Measurements from ENCODE around the gene ODF4.

ODF4 gene

GRCh38 chr17:8380049-8380448 lies 40.4 kb downstream of the ODF4 start:
- ChIA-PET POLR2A (no interaction called here), CTCF (no interaction called here)
- TF ChIP-seq CTCF (IDR thresholded peaks at IDR 0.05; ENCODE audit: control extremely low read depth, extremely low read depth, low read depth, missing control alignments) = no peak
- DNase-seq (ENCODE audit: extremely low spot score) = no peak

DNA sequence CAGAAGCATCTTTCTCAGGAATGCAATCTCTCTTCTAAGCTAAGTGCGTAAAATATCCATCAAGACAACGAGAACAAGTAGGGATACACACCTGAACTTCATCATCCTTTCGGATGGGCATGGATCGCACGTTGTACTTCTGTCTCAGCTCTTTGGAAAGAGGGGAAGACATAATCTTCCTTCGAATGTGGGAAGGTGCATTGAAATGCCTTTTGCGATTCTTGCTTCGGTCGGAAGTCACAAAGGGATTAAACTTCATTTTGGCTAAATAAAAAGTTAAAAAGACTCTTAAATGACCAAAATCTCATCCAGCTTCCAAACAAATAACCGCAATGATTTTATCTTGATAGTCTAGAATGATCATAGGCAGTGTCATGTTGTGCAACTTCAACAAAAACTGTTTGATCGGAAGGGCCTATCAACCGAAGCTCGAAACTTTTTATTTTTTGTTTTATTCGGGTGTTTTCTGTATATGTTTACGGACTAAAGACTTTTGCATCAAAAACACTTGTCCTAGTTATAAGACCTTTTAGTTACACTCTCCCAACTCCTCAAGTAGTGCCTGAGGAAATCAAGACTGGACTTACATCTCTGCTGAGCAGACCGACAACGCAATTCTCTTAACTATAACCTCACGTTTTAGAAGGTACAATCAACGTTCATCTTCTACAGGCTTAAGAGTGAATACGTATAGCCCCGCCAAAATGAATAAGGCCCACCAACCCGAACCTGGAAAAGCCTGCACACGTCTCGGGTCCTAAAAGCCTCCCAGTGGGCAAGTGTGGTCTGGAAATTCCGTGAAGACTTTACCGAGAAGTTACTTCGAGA lies 42.6 kb downstream of the ODF4 start:
- POLR2A ChIA-PET = interaction anchor here (0.6 to 1.7 kb wide), 4 partner anchors 12 to 897 kb away, joined by 3 to 6 read pairs (median 4); no protein-coding TSS in a partner anchor
- no peak for DNase-seq (ENCODE audit: extremely low spot score)
- TF ChIP-seq CTCF (IDR thresholded peaks at IDR 0.05; ENCODE audit: control extremely low read depth, extremely low read depth, low read depth, missing control alignments) = no peak
- CTCF ChIA-PET = interaction anchor here (0.6 to 1.6 kb wide), 8 partner anchors 17 to 308 kb away, joined by 3 to 5 read pairs (median 4); partner anchors contain the start of gene SLC25A35

- no peak for TF ChIP-seq CTCF (IDR thresholded peaks at IDR 0.05; ENCODE audit: control extremely low read depth, extremely low read depth, low read depth, missing control alignments)
- ChIA-PET CTCF (interaction anchor here (0.8 to 1.6 kb wide), 5 partner anchors 21 to 308 kb away, joined by 3 to 5 read pairs (median 4); partner anchors contain the start of gene SLC25A35), POLR2A (interaction anchor here (1.7 kb wide), 1 partner anchor 12 kb away, joined by 4 read pairs; no protein-coding TSS in a partner anchor)
- DNase-seq (ENCODE audit: extremely low spot score) = no peak
Measured at GRCh38 chr17:8382880-8383142, 43.2 kb downstream of the ODF4 start.

GRCh38 chr17:8383143-8383822 lies 43.6 kb downstream of the ODF4 start, which contains the start of gene RPL26:
RPL26 (minus strand) TSS chr17:8383193; CDS start chr17:8382310, 883 bp downstream.
- TF ChIP-seq CTCF (IDR thresholded peaks at IDR 0.05; ENCODE audit: control extremely low read depth, extremely low read depth, low read depth, missing control alignments) = peak; percentile 89
- peak; percentile 95 for DNase-seq (ENCODE audit: extremely low spot score)
- ChIA-PET CTCF (interaction anchor here (0.6 to 1.6 kb wide), 45 partner anchors 8 to 615 kb away, joined by 3 to 21 read pairs (median 4); partner anchors contain the start of genes CTC1, NDEL1 and SLC25A35), POLR2A (interaction anchor here (0.8 to 1.2 kb wide), 3 partner anchors 52 to 247 kb away, joined by 3 to 5 read pairs (median 4); partner anchors contain the start of genes MYH10 and NDEL1)

DNA sequence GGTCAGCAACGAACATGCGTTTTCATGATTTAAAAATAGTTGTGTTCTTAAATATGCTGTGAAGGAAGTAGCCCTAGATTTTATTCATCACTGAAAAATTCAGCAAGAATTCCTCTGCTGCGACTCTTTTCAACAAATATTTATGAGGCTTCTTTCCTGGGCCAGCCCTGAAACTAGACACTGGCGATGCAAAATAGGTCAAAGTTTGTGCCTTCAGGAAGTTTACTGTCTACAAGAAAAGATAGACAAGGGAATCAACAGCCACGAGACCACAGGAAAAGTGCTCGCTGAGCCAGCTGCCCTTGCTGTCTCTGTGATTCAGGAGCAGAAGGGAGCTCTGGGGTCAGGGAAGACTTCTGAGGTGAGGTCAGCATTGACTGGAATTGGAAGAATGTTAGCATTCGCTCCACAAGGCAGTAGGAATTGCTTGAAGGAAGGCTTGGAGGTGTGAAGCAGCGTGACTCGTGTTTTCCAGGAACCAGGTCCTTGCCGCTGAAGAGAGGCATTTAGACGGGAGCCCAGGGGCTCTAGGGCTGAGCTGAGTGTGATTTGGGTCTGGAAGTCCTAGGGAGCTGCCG lies 45.2 kb downstream of the ODF4 start:
- TF ChIP-seq CTCF (IDR thresholded peaks at IDR 0.05; ENCODE audit: control extremely low read depth, extremely low read depth, low read depth, missing control alignments) = no peak
- CTCF ChIA-PET = interaction anchor here (1.6 kb wide), 1 partner anchor 613 kb away, joined by 5 read pairs; no protein-coding TSS in a partner anchor
- DNase-seq (ENCODE audit: extremely low spot score) = no peak
- POLR2A ChIA-PET = no interaction called here

DNA sequence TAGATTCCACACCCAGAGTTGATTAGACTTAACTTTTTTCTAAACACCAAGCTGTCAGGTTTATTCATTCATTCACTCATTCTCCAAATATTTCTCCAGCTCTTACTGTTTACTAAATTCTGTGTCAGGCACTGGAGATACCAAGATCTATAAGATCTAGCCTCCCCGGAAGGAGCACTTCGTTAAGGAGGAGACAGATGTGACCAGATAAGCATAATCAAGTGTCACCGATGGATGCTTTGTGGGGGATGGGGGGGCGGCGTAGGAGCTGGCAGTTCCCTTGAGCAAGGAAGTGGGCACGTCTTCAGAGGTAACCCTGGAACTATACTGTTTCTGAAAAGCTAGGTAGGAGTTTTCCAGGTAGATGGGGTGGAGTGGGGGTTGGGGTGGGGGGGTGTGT lies 47.2 kb downstream of the ODF4 start:
- DNase-seq (ENCODE audit: extremely low spot score) = no peak
- ChIA-PET CTCF (interaction anchor here (0.8 to 1.5 kb wide), 2 partner anchors 10 to 360 kb away, joined by 3 read pairs; no protein-coding TSS in a partner anchor), POLR2A (no interaction called here)
- TF ChIP-seq CTCF (IDR thresholded peaks at IDR 0.05; ENCODE audit: control extremely low read depth, extremely low read depth, low read depth, missing control alignments) = no peak

Measured in GM10248 (cell line).